K562 (cell line): Measurements from ENCODE around the gene C16orf96. TPM values are rescaled to one million over a fixed set of nuclear protein-coding genes. Genes with fewer than 3 reads are reported as not detected.

ENCODE experiments used
- NR2F6 ChIP-seq: fragments of 450-650 bp; formaldehyde crosslinking; IDR thresholded peaks from 2 replicates; pipeline ENCODE4 v1.4.0; 2020; ENCODE audit warnings: mild to moderate bottlenecking
- RBM22 ChIP-seq: fragments of 200-400 bp; formaldehyde crosslinking; IDR thresholded peaks from 2 replicates; pipeline ENCODE4 v1.6.1; 2018; ENCODE audit warnings: low read length, low read depth; ENCODE audit not compliant: poor library complexity, severe bottlenecking
- ZBED1 ChIP-seq: IDR thresholded peaks from 2 replicates; pipeline ENCODE4 v1.6.1; 2014
- ZBTB7A ChIP-seq: IDR thresholded peaks from 2 replicates; pipeline ENCODE4 v1.6.1; 2011; ENCODE audit warnings: low read depth, mild to moderate bottlenecking, low read length, moderate library complexity, borderline replicate concordance; ENCODE audit not compliant: control insufficient read depth
- polyA plus RNA-seq, 8 experiments: library from polyadenylated mRNA; depleted of rRNA in 4 of 8; stranded (reverse) in 5 of 8; unstranded in 3 of 8; fragments of >200 nt; fragmentation: Nextera tagmentation in 2 of 8; fragmentation: Illumina TruSeq in 1 of 8; extraction: Ambion mirVana in 2 of 8; extraction: Trizol in 1 of 8; gene quantifications; 2 replicates each; pipeline versions ENCODE4 v1.2.1 to v1.2.3, GENCODE V29; 2011 to 2014; ENCODE audit warnings: inconsistent platforms in 1 of 8, missing spikeins in 1 of 8
- total RNA-seq, 7 experiments: library from RNA; depleted of rRNA in 6 of 7; stranded (reverse); fragments of >200 nt in 6 of 7; fragmentation: Illumina TruSeq in 2 of 7; extraction: Trizol in 2 of 7; gene quantifications; 2 replicates each; pipeline versions ENCODE4 v1.2.1 to v1.2.3, GENCODE V29; 2011 to 2021; ENCODE audit warnings: low replicate concordance in 1 of 7
- TF ChIP-seq, protein P1 (sequence below), 2 experiments: IDR thresholded peaks; 2 replicates each; pipeline ENCODE4 v1.6.1; 2012; ENCODE audit warnings: improper control_type of control experiment in 2 of 2, low read depth in 2 of 2, low read length in 2 of 2, borderline replicate concordance in 1 of 2
- TF ChIP-seq, protein P2 (sequence below): fragments of 450-650 bp; formaldehyde crosslinking; IDR thresholded peaks from 2 replicates; pipeline ENCODE4 v1.4.0; 2020; ENCODE audit warnings: mild to moderate bottlenecking, moderate library complexity
- TF ChIP-seq, protein P3 (sequence below): sonication (generic); formaldehyde crosslinking; IDR thresholded peaks from 2 replicates; pipeline ENCODE4 v1.8.0; 2022; ENCODE audit warnings: mild to moderate bottlenecking, missing genetic modification reagents
- TF ChIP-seq, protein P4 (sequence below), 2 experiments: fragments of 450-650 bp; IDR thresholded peaks; 2 replicates each; pipeline ENCODE4 v1.6.1; 2018; ENCODE audit warnings: mild to moderate bottlenecking in 2 of 2, low read depth in 1 of 2; ENCODE audit not compliant: partially characterized antibody in 2 of 2

Gene C16orf96
- total and polyA plus RNA-seq, 9 of the 15 experiments (the other 6 are each of a cell fraction or from before 2014, with no cell fraction given) = not detected

DNA sequence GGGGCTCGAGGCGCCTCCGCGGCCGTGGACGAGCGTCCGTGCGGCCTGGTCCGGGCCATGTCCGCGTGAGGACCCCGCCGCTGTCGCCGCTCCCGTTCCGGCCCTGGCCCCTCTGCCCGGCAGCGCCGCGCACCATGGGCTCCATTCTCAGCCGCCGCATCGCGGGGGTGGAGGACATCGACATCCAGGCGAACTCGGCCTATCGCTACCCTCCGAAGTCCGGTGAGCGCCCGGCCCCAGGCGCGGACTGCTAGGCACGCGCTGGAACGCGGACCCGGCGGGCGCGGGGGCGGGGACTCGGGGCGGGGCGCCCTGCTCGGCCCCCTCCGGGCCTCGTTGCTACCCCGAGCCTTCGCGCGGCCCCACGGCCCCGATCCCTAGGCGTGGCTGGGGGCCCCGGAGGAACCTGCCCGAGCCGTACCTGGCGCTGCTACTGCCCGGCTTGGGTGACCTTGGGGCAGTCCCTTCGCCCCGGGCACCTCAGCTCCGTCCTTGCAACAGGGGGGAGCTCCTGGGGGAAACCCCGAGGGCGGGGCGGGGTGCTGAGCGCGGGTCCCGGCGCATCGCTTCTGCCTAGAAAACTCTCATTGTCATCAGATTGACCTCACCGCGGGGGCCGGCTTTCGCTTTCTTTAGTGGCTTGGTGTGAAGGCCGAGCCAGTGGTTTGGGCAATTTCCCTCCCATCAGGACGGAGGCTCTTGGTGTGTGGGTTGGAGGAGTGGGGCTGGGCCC lies 68.9 kb downstream of the C16orf96 start (continued):
- TF ChIP-seq, protein P1, sequence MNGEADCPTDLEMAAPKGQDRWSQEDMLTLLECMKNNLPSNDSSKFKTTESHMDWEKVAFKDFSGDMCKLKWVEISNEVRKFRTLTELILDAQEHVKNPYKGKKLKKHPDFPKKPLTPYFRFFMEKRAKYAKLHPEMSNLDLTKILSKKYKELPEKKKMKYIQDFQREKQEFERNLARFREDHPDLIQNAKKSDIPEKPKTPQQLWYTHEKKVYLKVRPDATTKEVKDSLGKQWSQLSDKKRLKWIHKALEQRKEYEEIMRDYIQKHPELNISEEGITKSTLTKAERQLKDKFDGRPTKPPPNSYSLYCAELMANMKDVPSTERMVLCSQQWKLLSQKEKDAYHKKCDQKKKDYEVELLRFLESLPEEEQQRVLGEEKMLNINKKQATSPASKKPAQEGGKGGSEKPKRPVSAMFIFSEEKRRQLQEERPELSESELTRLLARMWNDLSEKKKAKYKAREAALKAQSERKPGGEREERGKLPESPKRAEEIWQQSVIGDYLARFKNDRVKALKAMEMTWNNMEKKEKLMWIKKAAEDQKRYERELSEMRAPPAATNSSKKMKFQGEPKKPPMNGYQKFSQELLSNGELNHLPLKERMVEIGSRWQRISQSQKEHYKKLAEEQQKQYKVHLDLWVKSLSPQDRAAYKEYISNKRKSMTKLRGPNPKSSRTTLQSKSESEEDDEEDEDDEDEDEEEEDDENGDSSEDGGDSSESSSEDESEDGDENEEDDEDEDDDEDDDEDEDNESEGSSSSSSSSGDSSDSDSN (IDR thresholded peaks at IDR 0.05; ENCODE audit: borderline replicate concordance in 1 of 2, low read depth in 2 of 2, low read length in 2 of 2) = 0 out of 4 replicates have a peak, but pooled peaks have one; percentile 34 to 44
- TF ChIP-seq, protein P2, sequence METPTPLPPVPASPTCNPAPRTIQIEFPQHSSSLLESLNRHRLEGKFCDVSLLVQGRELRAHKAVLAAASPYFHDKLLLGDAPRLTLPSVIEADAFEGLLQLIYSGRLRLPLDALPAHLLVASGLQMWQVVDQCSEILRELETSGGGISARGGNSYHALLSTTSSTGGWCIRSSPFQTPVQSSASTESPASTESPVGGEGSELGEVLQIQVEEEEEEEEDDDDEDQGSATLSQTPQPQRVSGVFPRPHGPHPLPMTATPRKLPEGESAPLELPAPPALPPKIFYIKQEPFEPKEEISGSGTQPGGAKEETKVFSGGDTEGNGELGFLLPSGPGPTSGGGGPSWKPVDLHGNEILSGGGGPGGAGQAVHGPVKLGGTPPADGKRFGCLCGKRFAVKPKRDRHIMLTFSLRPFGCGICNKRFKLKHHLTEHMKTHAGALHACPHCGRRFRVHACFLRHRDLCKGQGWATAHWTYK (CRISPR knock-in tag) = 0 out of 2 replicates have a peak, but pooled peaks have one; percentile 24
- TF ChIP-seq, protein P3, sequence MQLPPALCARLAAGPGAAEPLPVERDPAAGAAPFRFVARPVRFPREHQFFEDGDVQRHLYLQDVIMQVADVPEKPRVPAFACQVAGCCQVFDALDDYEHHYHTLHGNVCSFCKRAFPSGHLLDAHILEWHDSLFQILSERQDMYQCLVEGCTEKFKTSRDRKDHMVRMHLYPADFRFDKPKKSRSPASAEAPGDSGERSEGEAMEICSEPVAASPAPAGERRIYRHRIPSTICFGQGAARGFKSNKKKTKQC (CRISPR knock-in tag) = peak; percentile 91
- TF ChIP-seq, protein P4, sequence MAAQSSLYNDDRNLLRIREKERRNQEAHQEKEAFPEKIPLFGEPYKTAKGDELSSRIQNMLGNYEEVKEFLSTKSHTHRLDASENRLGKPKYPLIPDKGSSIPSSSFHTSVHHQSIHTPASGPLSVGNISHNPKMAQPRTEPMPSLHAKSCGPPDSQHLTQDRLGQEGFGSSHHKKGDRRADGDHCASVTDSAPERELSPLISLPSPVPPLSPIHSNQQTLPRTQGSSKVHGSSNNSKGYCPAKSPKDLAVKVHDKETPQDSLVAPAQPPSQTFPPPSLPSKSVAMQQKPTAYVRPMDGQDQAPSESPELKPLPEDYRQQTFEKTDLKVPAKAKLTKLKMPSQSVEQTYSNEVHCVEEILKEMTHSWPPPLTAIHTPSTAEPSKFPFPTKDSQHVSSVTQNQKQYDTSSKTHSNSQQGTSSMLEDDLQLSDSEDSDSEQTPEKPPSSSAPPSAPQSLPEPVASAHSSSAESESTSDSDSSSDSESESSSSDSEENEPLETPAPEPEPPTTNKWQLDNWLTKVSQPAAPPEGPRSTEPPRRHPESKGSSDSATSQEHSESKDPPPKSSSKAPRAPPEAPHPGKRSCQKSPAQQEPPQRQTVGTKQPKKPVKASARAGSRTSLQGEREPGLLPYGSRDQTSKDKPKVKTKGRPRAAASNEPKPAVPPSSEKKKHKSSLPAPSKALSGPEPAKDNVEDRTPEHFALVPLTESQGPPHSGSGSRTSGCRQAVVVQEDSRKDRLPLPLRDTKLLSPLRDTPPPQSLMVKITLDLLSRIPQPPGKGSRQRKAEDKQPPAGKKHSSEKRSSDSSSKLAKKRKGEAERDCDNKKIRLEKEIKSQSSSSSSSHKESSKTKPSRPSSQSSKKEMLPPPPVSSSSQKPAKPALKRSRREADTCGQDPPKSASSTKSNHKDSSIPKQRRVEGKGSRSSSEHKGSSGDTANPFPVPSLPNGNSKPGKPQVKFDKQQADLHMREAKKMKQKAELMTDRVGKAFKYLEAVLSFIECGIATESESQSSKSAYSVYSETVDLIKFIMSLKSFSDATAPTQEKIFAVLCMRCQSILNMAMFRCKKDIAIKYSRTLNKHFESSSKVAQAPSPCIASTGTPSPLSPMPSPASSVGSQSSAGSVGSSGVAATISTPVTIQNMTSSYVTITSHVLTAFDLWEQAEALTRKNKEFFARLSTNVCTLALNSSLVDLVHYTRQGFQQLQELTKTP (IDR thresholded peaks at IDR 0.05; ENCODE audit: low read depth in 1 of 2, partially characterized antibody in 2 of 2) = no peak
- TF ChIP-seq ZBED1 = no peak
- TF ChIP-seq RBM22 = no peak
- TF ChIP-seq NR2F6 (CRISPR knock-in tag) = no peak
- TF ChIP-seq ZBTB7A = peak; percentile 11; the same call in 1 of the 2 replicates
